GM08714 (cell line): ENCODE results near the gene CPED1.

ENCODE experiments used
- H3K4me3 ChIP-seq: fragments of 200-500 bp; sonication (Bioruptor generic); 2 replicates; pipeline ENCODE4 v1.5.1; 2014; ENCODE audit warnings: mild to moderate bottlenecking, low read length, inconsistent platforms
- ZNF274 ChIP-seq: IDR thresholded peaks from 2 replicates; pipeline ENCODE4 v1.6.1; 2012; ENCODE audit warnings: mild to moderate bottlenecking, low read depth, low read length

CPED1 gene

DNA sequence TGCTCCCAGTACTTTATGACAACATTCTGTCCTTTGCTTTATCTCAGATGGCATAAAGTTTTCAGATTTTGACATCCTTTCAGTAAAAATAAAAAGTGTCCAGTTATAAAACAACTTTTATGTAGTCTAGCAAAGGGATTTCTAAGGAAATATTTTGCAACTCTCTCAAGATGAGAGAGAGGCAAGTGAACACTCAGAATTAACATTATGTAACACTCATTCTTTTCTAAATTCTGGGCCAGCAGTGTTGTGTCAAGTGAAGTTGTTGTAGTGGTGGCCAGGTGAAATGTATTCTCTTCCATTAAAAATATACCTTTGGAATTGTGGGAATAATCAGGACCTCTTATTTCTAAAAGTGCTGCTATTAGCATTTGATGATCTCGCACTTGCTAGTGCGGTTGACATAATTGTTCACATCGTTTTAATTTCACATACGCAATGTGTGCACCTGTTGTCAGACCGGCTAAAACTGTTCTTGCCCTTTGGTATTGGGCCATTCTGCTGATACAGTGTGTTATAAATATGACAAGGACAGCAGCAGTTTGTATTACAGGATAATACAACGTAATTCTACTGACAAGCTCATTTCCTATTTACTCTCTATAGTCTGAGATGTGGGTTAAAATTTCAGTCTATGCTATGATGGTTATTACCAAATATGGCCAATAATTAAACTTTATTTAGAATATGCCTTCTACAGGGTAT is 23.8 kb downstream of the CPED1 start:
- no peak overlapping the region for H3K4me3 ChIP-seq
- no peak for TF ChIP-seq ZNF274

GRCh38 chr7:121012919-121013318 is 24.4 kb downstream of the CPED1 start:
- TF ChIP-seq ZNF274, result no peak

GRCh38 chr7:121015560-121015959 is 27.0 kb downstream of the CPED1 start:
- H3K4me3 ChIP-seq, result no peak overlapping the region
- TF ChIP-seq ZNF274, result no peak

More at GRCh38 chr7:121012919-121013318, 24.4 kb downstream of the CPED1 start:
- H3K4me3 ChIP-seq, result no peak overlapping the region

- H3K4me3 ChIP-seq, result no peak overlapping the region
- TF ChIP-seq ZNF274, result no peak
Observed at GRCh38 chr7:121016966-121017365, 28.5 kb downstream of the CPED1 start.

DNA sequence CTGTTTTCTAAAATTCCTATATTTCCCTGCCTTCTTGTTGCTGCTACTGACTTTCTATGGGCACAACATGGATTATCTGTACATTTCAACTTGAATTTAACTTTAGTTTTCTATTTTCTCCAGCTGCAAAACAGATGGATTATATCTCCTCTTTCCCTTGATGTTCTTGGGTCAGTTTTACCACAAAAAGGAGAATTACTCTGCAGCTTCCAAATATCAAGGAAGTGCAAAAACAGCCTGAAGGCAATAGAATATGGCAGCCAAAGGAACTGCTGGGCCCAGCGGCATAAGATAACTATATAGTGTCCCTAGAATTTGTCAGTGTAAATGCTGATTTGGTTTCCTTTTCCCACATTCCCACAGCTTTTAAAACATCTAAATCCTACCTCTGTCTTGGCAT is 29.1 kb downstream of the CPED1 start:
- H3K4me3 ChIP-seq, result no peak overlapping the region
- TF ChIP-seq ZNF274, result no peak

DNA sequence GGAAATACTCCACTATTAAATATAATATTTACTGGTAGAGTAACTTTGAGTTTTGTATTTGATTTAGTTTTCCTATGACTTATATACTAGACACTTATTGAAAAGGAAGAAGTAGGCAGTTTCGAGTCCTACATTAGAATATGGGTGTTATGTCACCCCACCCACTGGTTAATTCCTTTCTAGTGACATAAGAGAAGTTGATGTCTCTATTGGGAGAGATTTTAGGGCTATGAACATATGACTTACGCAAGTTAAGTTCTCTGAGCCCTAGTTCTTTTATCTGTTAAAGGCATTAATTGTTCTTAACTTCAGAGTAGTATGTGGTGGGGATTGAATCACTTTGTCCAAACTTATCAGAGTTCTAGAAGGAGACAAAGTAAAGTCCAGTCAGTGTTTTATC is 30.5 kb downstream of the CPED1 start:
- no peak for TF ChIP-seq ZNF274
- H3K4me3 ChIP-seq, result no peak overlapping the region

- TF ChIP-seq ZNF274, result no peak
- H3K4me3 ChIP-seq, result no peak overlapping the region
Observed at GRCh38 chr7:121020249-121020988, 31.9 kb downstream of the CPED1 start.

DNA sequence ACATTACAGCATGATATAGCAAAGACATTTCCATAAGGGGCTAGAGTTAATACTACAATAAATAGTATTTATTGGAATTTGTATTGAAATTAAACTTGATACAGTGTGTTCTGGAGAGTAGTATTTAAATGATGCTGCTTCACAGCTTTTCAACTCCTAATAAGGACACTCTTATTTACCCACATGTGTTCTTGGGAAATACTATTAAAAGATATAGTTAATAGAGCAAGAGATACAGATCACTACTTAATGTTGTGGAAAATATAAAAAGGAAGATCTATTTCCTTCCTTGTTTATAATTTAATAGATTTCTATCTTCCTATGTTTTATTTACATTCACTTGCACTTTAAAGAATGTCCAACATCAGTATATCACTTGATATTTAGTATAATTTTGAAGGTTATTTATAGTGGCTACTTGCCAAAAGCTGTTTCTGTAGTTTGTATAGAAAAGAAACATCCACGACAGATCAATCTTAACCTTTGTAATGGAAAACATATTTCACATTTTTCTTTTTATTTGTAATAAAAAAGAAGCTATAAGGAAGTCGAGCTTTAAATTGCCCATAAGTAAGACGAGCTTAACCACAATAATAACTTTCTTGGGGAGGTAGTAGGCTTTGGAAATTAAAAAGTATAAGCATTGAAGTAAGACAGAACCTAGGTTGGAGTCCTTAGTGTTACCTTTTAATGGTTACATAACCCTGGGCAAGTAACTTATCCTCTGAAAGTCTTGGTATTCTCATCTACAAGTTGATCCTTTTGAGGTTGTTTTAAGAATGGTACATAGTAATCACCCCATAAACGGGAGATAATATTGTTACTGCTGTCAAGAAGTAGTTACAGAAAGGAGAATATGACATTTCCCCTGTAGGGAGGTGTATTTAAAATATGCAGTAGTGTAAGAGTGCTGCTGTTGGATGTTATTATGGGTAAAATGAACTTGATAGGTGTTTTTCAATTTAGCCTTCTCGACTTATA is 32.8 kb downstream of the CPED1 start:
- TF ChIP-seq ZNF274, result no peak
- H3K4me3 ChIP-seq, result no peak overlapping the region

GRCh38 chr7:121023194-121023593 is 34.7 kb downstream of the CPED1 start:
- TF ChIP-seq ZNF274, result no peak
- H3K4me3 ChIP-seq, result no peak overlapping the region

GRCh38 chr7:121023683-121024511 is 35.4 kb downstream of the CPED1 start:
- TF ChIP-seq ZNF274, result no peak
- H3K4me3 ChIP-seq, result no peak overlapping the region; the same call in 1 of the 2 replicates

DNA sequence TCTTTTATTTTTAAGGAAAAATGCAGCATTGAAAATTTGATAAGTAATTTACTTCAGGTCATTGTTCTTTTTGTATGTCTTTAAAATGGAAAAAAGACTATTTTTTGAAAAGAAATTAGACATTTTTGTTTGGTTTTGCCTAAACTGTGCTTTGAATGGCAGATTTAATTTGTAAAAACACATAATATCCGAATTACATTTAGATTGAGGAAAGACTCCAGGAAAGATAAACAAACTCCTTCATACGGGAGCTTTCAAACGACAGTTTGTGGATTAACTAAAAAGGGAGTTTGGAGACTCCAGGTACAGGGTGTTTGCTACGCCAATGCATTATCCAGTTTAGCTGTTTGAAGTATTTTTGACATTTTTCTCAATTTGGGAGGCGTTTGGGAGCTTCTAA is 36.1 kb downstream of the CPED1 start:
- H3K4me3 ChIP-seq, result no peak overlapping the region
- no peak for TF ChIP-seq ZNF274

GRCh38 chr7:121026159-121026558 is 37.6 kb downstream of the CPED1 start:
- no peak for TF ChIP-seq ZNF274
- H3K4me3 ChIP-seq, result no peak overlapping the region

DNA sequence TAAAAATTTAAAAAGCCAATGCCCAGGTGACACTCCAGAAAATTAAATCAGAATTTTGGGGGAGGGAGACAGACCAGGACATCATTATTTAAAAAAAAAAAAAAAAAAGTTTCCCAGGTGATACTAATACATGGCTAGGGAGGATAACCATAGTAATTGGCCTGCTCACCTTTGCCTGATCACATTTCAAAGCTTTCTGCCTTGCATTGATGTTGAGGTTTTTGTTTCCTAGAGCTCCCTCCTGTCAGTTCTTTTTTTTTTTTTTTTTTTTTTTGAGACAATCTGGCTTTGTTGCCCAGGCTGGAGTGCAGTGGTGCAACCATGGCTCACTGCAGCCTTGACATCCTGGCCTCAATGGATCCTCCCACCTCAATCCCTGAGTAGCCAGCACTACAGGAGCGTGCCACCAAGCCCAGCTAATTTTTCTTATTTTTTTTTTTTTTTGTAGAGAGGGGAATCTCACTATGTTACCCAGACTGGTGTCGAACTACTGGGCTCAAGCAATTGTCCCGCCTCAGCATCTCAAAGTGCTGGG is 38.1 kb downstream of the CPED1 start:
- no peak for TF ChIP-seq ZNF274
- no peak overlapping the region for H3K4me3 ChIP-seq
